HFFc6 (cell line): ENCODE measurements around the gene GMNC. TPM values are rescaled to one million over a fixed set of nuclear protein-coding genes. Genes with fewer than 3 reads are reported as not detected.
A peak's percentile ranks its signal among the peaks of the same experiment; 100 is the strongest.

Source experiments
- DNase-seq: peaks from one replicate; pipeline ENCODE4 v3.0.0-alpha.2; 2018
- H3K27ac Mint-ChIP-seq: 2 replicates; pipeline ENCODE4 v1.8.0; 2020; ENCODE audit warnings: mild to moderate bottlenecking, mixed read lengths
- H3K27me3 Mint-ChIP-seq: 2 replicates; pipeline ENCODE4 v1.8.0; 2021; ENCODE audit warnings: mild to moderate bottlenecking, moderate library complexity, mixed read lengths; ENCODE audit not compliant: insufficient read depth
- H3K36me3 Mint-ChIP-seq: 2 replicates; pipeline ENCODE4 v1.8.0; 2021; ENCODE audit warnings: low read depth, mixed read lengths
- H3K4me1 Mint-ChIP-seq: 2 replicates; pipeline ENCODE4 v1.8.0; 2020; ENCODE audit warnings: low read depth, mixed read lengths
- H3K4me3 Mint-ChIP-seq: 2 replicates; pipeline ENCODE4 v1.8.0; 2020; ENCODE audit warnings: mild to moderate bottlenecking, moderate library complexity, mixed read lengths
- H3K9me3 Mint-ChIP-seq: 2 replicates; pipeline ENCODE4 v1.8.0; 2020; ENCODE audit warnings: mild to moderate bottlenecking, mixed read lengths
- long read RNA-seq: library from polyadenylated mRNA; unstranded; transcript quantifications from one replicate; pipeline ENCODE4 v2.0.0, GENCODE V29; 2019
- total RNA-seq, 6 experiments: library from RNA; stranded (reverse); fragmentation: NEBNext Ultra II Directional; extraction: Animal tissue kit (Norgen Biotek cat#: 25700); gene quantifications; 2 replicates in 1 of 6; 3 replicates in 5 of 6; pipeline ENCODE4 v1.2.3, GENCODE V29; 2021
- TF ChIP-seq, protein P1 (sequence below): fragments of 200-600 bp; sonication (generic); IDR thresholded peaks from 2 replicates; pipeline ENCODE4 v1.5.0; 2021; ENCODE audit warnings: antibody characterized with exemption, mild to moderate bottlenecking

GMNC gene, protein sequence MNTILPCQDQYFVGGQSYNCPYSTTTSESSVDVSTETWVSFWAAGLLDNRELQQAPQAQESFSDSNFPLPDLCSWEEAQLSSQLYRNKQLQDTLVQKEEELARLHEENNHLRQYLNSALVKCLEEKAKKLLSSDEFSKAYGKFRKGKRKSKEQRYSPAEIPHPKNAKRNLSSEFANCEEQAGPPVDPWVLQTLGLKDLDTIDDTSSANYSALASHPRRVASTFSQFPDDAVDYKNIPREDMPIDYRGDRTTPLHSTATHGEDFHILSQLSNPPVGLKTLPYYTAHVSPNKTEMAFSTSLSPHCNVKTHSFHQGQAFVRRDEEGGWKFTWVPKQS
- under 1 TPM in 2 of 6 experiments, not detected in 4; 0.07 to 0.11 TPM for total RNA-seq
- long read RNA-seq: 0 reads

DNA sequence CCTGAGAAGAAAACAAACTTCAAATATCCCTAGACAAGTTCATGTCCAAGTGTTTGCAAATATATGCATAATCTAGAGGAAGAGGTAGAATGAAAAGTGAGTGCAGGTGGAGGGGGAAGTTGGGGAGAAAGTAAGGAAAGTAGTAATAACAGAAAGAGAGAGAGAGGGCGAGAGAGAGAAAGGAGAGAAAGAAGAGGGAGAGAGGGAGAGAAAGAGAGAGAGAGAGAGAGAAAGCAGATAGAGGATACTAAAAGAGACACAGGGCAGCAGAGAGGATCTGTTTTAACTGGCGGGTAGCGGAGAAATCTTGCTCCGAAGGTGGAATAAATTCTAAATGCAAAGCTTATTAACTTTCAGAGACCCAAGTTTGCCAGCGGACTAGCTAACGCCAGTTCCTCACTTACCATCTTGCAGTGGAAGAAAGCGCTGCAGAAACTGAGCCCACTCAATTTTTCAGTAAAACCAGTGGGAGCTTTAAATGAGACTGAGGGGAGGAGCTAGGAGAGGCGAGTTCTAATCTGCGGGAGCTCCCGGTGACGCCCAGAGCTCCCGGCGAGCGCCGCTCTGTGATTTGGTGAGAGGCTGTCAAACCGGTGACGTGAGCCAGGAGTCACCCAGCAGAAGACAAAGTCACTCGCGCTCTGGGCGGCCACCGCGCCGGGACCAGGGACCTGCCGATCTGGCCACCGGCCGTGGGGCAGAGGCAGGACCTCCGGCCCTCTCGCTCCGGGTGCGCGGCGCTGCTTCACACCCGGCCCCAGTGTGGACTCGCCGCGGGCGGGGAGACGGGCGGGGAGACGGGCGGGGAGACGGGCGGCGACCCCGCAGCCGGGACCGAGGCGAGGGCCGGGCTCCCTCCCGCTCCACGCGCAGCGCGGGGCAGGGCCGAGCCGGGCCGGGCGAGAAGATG, at the start of gene GMNC:
Gene GMNC, minus strand, starts transcription at position 486 of the 910 bp plus-strand sequence. Its CDS starts 79 bp downstream, at position 407.
- Mint-ChIP-seq H3K4me1 (peaks cover 13% of the 10 kb centered on the region; the same call in 1 of the 2 replicates), H3K9me3 (no peaks in the 10 kb centered on the region), H3K36me3 (no peaks in the 10 kb centered on the region), H3K27ac (peak within 1 kb of the TSS; percentile 38), H3K4me3 (peak within 1 kb of the TSS; percentile 89), H3K27me3 (peaks cover 6% of the 10 kb centered on the region; the same call in 1 of the 2 replicates)
- TF ChIP-seq, protein P1, sequence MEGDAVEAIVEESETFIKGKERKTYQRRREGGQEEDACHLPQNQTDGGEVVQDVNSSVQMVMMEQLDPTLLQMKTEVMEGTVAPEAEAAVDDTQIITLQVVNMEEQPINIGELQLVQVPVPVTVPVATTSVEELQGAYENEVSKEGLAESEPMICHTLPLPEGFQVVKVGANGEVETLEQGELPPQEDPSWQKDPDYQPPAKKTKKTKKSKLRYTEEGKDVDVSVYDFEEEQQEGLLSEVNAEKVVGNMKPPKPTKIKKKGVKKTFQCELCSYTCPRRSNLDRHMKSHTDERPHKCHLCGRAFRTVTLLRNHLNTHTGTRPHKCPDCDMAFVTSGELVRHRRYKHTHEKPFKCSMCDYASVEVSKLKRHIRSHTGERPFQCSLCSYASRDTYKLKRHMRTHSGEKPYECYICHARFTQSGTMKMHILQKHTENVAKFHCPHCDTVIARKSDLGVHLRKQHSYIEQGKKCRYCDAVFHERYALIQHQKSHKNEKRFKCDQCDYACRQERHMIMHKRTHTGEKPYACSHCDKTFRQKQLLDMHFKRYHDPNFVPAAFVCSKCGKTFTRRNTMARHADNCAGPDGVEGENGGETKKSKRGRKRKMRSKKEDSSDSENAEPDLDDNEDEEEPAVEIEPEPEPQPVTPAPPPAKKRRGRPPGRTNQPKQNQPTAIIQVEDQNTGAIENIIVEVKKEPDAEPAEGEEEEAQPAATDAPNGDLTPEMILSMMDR: no peak
- DNase-seq: peak; percentile 66

DNA sequence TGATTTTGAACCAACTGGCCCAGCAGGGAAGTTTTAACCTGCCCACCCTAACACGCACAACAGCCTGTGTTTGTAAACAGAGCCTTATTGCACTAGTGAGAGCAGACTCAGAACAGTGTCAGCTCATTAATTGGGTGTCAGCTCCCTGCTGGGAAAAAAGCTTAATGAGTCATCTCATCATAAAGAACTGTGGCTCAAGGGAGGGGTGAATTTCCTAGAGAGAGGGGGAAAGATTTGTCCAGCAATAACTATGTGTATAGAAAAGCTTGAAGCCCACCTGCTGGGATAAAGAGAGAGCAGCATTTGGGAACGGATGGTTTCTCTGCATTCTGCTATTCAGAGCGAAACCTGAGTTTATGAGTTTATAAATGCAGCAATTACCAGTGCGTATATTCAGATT, 48.9 kb upstream of the GMNC start:
- no peaks in the 10 kb centered on the region for H3K4me1 Mint-ChIP-seq
- TF ChIP-seq, protein P1: no peak
- H3K4me3 Mint-ChIP-seq: no peak overlapping the region
- no peak overlapping the region for H3K27ac Mint-ChIP-seq
- no peaks in the 10 kb centered on the region for H3K36me3 Mint-ChIP-seq
- no peaks in the 10 kb centered on the region for H3K9me3 Mint-ChIP-seq
- H3K27me3 Mint-ChIP-seq: no peaks in the 10 kb centered on the region
- no peak for DNase-seq

DNA sequence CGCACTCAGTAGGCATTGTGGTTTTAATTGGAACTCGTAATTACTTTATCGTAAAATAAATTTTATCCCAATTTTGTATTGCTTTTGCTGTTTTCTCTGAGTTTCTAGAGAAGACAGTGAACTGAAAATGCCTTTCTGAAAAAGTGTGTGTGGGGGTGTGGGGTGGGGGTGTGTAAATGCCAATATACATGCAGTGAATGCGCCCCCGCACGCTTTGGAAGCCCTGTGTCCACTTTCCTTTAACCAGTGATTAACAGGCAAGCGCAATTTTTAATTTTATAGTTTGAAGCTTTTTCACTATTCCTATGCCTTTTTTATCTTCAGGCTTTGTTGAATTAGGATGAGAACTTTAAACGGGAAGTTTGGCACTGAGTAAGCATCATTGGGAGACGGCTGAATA, 47.4 kb upstream of the GMNC start:
- Mint-ChIP-seq H3K27ac (no peak overlapping the region), H3K9me3 (no peaks in the 10 kb centered on the region; the same call in 1 of the 2 replicates), H3K4me3 (no peak overlapping the region), H3K36me3 (no peaks in the 10 kb centered on the region), H3K4me1 (no peaks in the 10 kb centered on the region), H3K27me3 (no peaks in the 10 kb centered on the region)
- no peak for DNase-seq
- TF ChIP-seq, protein P1: no peak

DNA sequence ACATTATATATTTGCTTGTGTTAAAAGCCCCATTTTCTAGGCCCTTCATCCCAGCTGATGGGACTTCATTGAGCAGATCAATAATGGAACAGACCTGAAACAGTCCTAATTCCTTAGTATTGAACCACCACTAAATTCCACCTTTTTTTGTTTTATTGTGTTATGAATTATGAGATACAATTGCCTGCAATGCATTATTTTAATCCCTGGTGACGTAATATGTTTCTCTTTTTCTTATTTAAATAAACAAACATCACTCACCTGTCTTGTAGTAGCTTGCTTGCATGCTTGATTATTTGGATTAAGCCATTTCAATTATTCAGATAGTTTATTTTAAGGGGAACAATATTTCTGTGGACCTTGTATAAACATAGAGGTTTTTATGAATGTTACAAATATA, 40.7 kb upstream of the GMNC start:
- no peak overlapping the region for H3K27ac Mint-ChIP-seq
- no peak for DNase-seq
- no peak overlapping the region for H3K4me3 Mint-ChIP-seq
- H3K9me3 Mint-ChIP-seq: peaks cover 4% of the 10 kb centered on the region
- no peaks in the 10 kb centered on the region for H3K4me1 Mint-ChIP-seq
- H3K36me3 Mint-ChIP-seq: no peaks in the 10 kb centered on the region
- TF ChIP-seq, protein P1: no peak
- no peaks in the 10 kb centered on the region for H3K27me3 Mint-ChIP-seq

DNA sequence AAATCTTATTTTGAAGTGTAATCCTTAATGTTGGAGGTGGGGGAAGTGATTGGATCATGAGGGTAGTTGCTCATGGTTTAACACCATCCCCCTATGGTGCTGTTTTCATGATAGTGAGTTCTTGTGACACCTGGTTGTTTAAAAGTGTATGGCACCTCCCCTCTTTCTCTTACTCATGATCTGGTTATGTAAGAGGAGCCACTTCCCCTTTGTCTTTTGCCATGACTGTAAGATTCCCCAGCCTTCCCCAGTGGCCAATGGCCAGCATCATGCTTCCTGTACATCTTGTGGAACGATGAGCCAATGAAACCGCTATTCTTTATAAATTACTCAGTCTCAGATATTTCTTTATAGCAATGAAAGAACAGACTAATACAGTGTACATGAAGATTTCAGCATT, 39.8 kb upstream of the GMNC start:
- Mint-ChIP-seq H3K4me1 (no peaks in the 10 kb centered on the region), H3K4me3 (no peak overlapping the region), H3K27me3 (no peaks in the 10 kb centered on the region), H3K27ac (no peak overlapping the region), H3K9me3 (peaks cover 4% of the 10 kb centered on the region), H3K36me3 (no peaks in the 10 kb centered on the region)
- DNase-seq: no peak
- TF ChIP-seq, protein P1: no peak
